Measurements from ENCODE around the gene NAB2. TPM values are rescaled to one million over a fixed set of nuclear protein-coding genes. Genes with fewer than 3 reads are reported as not detected.

NAB2 gene
- total and polyA plus RNA-seq, 2 of the 8 experiments (the other 6 are each of a cell fraction or from before 2014, with no cell fraction given): 20.9 to 23.5 TPM

DNA sequence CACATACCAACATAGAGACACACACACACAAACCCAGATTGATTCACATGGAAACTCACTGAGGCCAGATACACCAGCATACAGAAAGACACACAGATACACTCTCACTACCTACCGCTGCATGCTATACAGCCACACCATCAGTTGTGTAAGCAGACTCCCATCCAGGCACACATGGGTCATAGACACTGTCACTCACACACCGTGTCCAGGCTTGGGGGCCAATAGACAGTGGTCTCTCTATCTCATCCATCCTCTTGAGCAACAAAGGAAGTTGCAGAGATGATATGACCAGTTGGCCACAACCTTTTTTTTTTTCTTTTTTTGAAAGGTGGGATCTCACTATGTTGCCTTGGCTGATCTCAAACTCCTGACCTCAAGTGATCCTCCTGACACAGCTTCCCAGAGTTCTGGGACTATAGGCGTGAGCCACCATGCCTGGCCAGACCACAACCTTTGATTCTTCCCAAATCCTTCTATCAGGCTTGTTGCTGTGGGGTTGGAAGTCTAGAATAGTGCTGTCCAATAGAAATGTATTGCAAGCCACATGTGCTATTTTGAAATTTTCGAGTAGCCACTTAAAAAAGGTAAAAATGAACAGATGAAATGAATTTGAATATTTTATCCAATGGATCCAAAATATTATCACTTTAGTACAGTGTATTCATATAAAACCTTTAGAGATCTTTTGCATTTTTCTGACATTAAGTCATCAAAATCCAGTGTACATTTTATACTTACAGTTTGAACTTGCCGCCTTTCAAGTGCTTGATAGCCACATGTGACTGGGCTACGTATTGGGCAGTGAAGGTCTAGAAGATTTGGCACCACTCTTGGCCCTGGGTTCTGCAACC is 51.1 kb downstream of the NAB2 start:
- FAIRE-seq: no peak
- Histone ChIP-seq H3K36me3 (ENCODE audit: control insufficient read depth in 2 of 4, insufficient read depth in 4 of 4, low read length in 3 of 4) (peaks cover 39 to 62% (median 51%) of the 10 kb centered on the region in 4 experiments), H2BK20ac (ENCODE audit: low read length) (no peak overlapping the region), H2AK5ac (ENCODE audit: low read depth, low read length) (no peak overlapping the region), H4K20me1 (replicated peaks in 1 of 2; ENCODE audit: control insufficient read depth in 1 of 2, insufficient read depth in 2 of 2, low read length in 2 of 2) (peaks cover 9 to 12% of the 10 kb centered on the region in 2 experiments), H4K5ac (ENCODE audit: insufficient read length, low read depth, low read length) (no peak overlapping the region), H3K27me3 (replicated peaks in 1 of 4; ENCODE audit: control insufficient read depth in 3 of 4, extremely low read depth in 1 of 4, insufficient read depth in 3 of 4, low read length in 3 of 4) (no peaks in the 10 kb centered on the region), H3K14ac (ENCODE audit: insufficient read length) (no peak overlapping the region), H3K9ac (replicated peaks in 1 of 4; ENCODE audit: extremely low read depth in 1 of 4, low read depth in 3 of 4, low read length in 3 of 4) (no peak overlapping the region), H3K4me3 (ENCODE audit: extremely low read depth in 1 of 4, insufficient read depth in 2 of 4, low read depth in 3 of 4, low read length in 4 of 4) (no peak overlapping the region), H4K91ac (replicated peaks; ENCODE audit: insufficient read length, low read length) (no peak overlapping the region), H3K27ac (ENCODE audit: low read depth, low read length) (no peak overlapping the region), H2BK5ac (ENCODE audit: low read depth, low read length) (no peak overlapping the region), H3K23me2 (ENCODE audit: low read depth, low read length) (no peaks in the 10 kb centered on the region), H3K4me2 (ENCODE audit: insufficient read depth in 1 of 2, low read depth in 2 of 2, low read length in 2 of 2) (no peak overlapping the region), H2BK12ac (ENCODE audit: low read depth, low read length) (no peak overlapping the region), H2BK120ac (replicated peaks; ENCODE audit: low read depth, low read length) (no peak overlapping the region), H3K4me1 (replicated peaks in 1 of 4; ENCODE audit: control insufficient read depth in 3 of 4, insufficient read depth in 4 of 4, low read length in 3 of 4) (peaks cover 0 to 19% (median 13%) of the 10 kb centered on the region in 4 experiments; a peak in 6 of 7 replicates), H3K4ac (replicated peaks; ENCODE audit: insufficient read length, low read depth, low read length) (no peak overlapping the region), H2BK15ac (ENCODE audit: low read length) (no peak overlapping the region), H4K8ac (ENCODE audit: extremely low read depth, insufficient read depth, low read length) (no peak overlapping the region), H3K23ac (ENCODE audit: insufficient read length) (no peak overlapping the region), H3K18ac (ENCODE audit: extremely low read depth, low read length) (no peak overlapping the region), H3K79me2 (ENCODE audit: control insufficient read depth in 1 of 2, insufficient read depth in 2 of 2, low read length in 2 of 2) (peaks cover 0 to 34% of the 10 kb centered on the region in 2 experiments; a peak in 2 of 4 replicates), H3K79me1 (ENCODE audit: low read depth, low read length) (peaks cover 11% of the 10 kb centered on the region), H2AFZ (ENCODE audit: low read length) (no peak overlapping the region), H3K56ac (replicated peaks; ENCODE audit: insufficient read length, low read depth, low read length) (no peak overlapping the region), H3K9me3 (ENCODE audit: insufficient read depth in 2 of 2, low read depth in 1 of 2, low read length in 1 of 2) (no peaks in the 10 kb centered on the region)
- ChIA-PET CTCF (ENCODE audit: partially characterized antibody) (interaction anchor here (0.9 to 4.6 kb wide), 3 partner anchors 15 to 47 kb away, joined by 3 to 29 read pairs (median 3); no protein-coding TSS in a partner anchor), POLR2A (ENCODE audit: partially characterized antibody) (interaction anchor here (1.1 to 2.9 kb wide), 5 partner anchors 10 to 29 kb away, joined by 3 to 22 read pairs (median 9); partner anchors contain the start of gene LRP1)
- 95% methylated on average over 6 of the region's 6 CpGs; no CpG with 5 or more reads in 1 of the 2 experiments for WGBS, 2 experiments (ENCODE audit: extremely low coverage in 1 of 2, insufficient coverage in 1 of 2, insufficient read length in 1 of 2, insufficient replicate concordance in 2 of 2, low coverage in 1 of 2, low lambda C conversion rate in 2 of 2, missing lambda C conversion rate in 1 of 2)
- DNase-seq (ENCODE audit: low read depth in 1 of 2, low spot score in 2 of 2): no peak
- TF ChIP-seq SIRT6 (IDR thresholded peaks at IDR 0.05; ENCODE audit: low read length) (no peak), EZH2 (IDR thresholded peaks at IDR 0.05; ENCODE audit: low read depth, low read length, severe bottlenecking) (no peak), ASH2L (IDR thresholded peaks at IDR 0.05; ENCODE audit: low read length) (no peak), CHD2 (IDR thresholded peaks at IDR 0.05; ENCODE audit: low read length) (no peak), BCL11A (IDR thresholded peaks at IDR 0.05; ENCODE audit: low read depth in 2 of 2, low read length in 2 of 2) (no peak), YY1 (IDR thresholded peaks at IDR 0.05; ENCODE audit: low read depth, low read length) (no peak), TAF7 (optimal IDR thresholded peaks at IDR 0.05; ENCODE audit: borderline replicate concordance, low read depth, low read length) (no peak), JUN (IDR thresholded peaks at IDR 0.05; ENCODE audit: low read depth, low read length) (no peak), KDM4A (IDR thresholded peaks at IDR 0.05; ENCODE audit: low read depth, low read length, severe bottlenecking) (no peak), RBBP5 (IDR thresholded peaks at IDR 0.05; ENCODE audit: borderline replicate concordance, low read depth, low read length) (no peak), POLR2A (IDR thresholded peaks at IDR 0.05; ENCODE audit: control extremely low read depth in 1 of 2, low read depth in 2 of 2, low read length in 2 of 2) (no peak), SUZ12 (IDR thresholded peaks at IDR 0.05; ENCODE audit: low read length) (no peak)
